Stomach (tissue), 9 donors: ENCODE results near the gene KDM2B. TPM values are rescaled to one million over a fixed set of nuclear protein-coding genes. Genes with fewer than 3 reads are reported as not detected.

ENCODE experiments used
- DNase-seq, 2 donors: peaks; one replicate each; pipeline versions ENCODE4 v3.0.0 to v3.0.0-alpha.2; 2013 to 2019
- H3K27ac ChIP-seq, 5 donors: fragments of 200-600 bp in 4 of 5; sonication (generic) in 4 of 5; one replicate each; pipeline ENCODE4 v1.5.1; 2013 to 2019; ENCODE audit warnings: mild to moderate bottlenecking in 1 of 5, moderate library complexity in 1 of 5
- H3K27me3 ChIP-seq, 3 donors: fragments of 200-600 bp; sonication (generic); one replicate each; pipeline ENCODE4 v1.5.1; 2017 to 2019; ENCODE audit warnings: mixed run types in 1 of 3
- H3K36me3 ChIP-seq, 4 donors: fragments of 200-600 bp; sonication (generic); 1 replicate in 3 of 4; 2 replicates in 1 of 4; pipeline ENCODE4 v1.5.1; 2016 to 2019
- H3K4me1 ChIP-seq, 4 donors: fragments of 200-600 bp; sonication (generic); one replicate each; pipeline ENCODE4 v1.5.1; 2016 to 2019
- H3K4me3 ChIP-seq, 4 donors: fragments of 200-600 bp; sonication (generic) in 3 of 4; one replicate each; pipeline ENCODE4 v1.5.1; 2016 to 2019; ENCODE audit warnings: mild to moderate bottlenecking in 1 of 4
- H3K9me3 ChIP-seq, 4 donors: fragments of 200-600 bp; sonication (generic); one replicate each; pipeline ENCODE4 v1.5.1; 2016 to 2019
- EP300 ChIP-seq: sonication (generic); formaldehyde crosslinking; IDR thresholded peaks from one replicate; pipeline ENCODE4 v1.6.1; 2017; ENCODE audit warnings: antibody characterized with exemption
- POLR2A ChIP-seq, 4 donors: fragments of 450-650 bp; IDR thresholded peaks; one replicate each; pipeline ENCODE4 v1.6.1; 2016; ENCODE audit warnings: antibody characterized with exemption in 4 of 4, control low read depth in 2 of 4, mild to moderate bottlenecking in 1 of 4, moderate library complexity in 1 of 4
- POLR2AphosphoS5 ChIP-seq, 3 donors: sonication (generic); formaldehyde crosslinking; IDR thresholded peaks; one replicate each; pipeline ENCODE4 v1.6.1; 2016; ENCODE audit warnings: antibody characterized with exemption in 3 of 3
- WGBS, 5 donors: extraction: QIAGEN DNeasy Blood & Tissue Kit in 3 of 5; methylation state at CpG; one replicate each; pipeline versions ENCODE4 v1.1.5 to v1.1.7; 2013 to 2018; 5-methylcytosine and 5-hydroxymethylcytosine counted together
- intact Hi-C: fragments of 100-400 bp; cut with DNase I; formaldehyde crosslinking; loops from one replicate; pipeline ENCODE4 v1.15.1; 2023; ENCODE audit warnings: low total_unique reads
- polyA plus RNA-seq, 3 donors: library from polyadenylated mRNA; stranded (reverse); fragments of 200-250 nt; gene quantifications; one replicate each; pipeline ENCODE4 v1.2.3, GENCODE V29; 2013
- total RNA-seq, 5 donors: library from RNA; depleted of rRNA; stranded (reverse); fragments of >200 nt; gene quantifications; one replicate each; pipeline versions ENCODE4 v1.1.0 to v1.2.3, GENCODE V29; 2014 to 2016
- TF ChIP-seq, protein P1 (sequence below), 7 experiments: fragments of 450-650 bp in 4 of 7; fragments of 200-600 bp in 3 of 7; sonication (generic) in 3 of 7; IDR thresholded peaks; one replicate each; pipeline ENCODE4 v1.5.1; 2016 to 2019; ENCODE audit warnings: antibody characterized with exemption in 7 of 7, control low read depth in 2 of 7, mild to moderate bottlenecking in 1 of 7
- donor health status: healthy with polysubstance abuse.
- donor health status: Bipolar disorder and iron deficiency.
- donor health status: healthy.

KDM2B gene
- total and polyA plus RNA-seq, 8 donors = 5.8 to 72.8 (median 11.7) TPM

DNA sequence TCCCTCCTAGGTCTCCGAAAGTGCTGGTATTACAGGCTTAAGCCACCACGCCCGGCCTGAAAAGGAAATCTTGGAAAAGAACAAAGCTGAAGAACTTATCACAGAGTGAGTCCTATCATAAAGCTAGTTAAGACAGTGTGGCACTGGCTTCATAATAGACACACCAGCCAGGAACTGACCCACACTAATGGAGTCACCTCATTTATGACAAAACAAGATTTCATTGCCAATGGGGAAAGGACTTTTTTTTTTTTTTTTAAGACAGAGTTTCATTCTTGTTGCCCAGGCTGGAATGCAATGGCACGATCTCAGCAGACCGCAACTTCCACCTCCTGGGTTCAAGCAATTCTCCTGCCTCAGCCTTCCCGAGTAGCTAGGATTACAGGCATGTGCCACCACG lies 15.7 kb downstream of the KDM2B start:
- intact Hi-C loops = no loop called here
- TF ChIP-seq EP300 = no peak
- TF ChIP-seq, protein P1, sequence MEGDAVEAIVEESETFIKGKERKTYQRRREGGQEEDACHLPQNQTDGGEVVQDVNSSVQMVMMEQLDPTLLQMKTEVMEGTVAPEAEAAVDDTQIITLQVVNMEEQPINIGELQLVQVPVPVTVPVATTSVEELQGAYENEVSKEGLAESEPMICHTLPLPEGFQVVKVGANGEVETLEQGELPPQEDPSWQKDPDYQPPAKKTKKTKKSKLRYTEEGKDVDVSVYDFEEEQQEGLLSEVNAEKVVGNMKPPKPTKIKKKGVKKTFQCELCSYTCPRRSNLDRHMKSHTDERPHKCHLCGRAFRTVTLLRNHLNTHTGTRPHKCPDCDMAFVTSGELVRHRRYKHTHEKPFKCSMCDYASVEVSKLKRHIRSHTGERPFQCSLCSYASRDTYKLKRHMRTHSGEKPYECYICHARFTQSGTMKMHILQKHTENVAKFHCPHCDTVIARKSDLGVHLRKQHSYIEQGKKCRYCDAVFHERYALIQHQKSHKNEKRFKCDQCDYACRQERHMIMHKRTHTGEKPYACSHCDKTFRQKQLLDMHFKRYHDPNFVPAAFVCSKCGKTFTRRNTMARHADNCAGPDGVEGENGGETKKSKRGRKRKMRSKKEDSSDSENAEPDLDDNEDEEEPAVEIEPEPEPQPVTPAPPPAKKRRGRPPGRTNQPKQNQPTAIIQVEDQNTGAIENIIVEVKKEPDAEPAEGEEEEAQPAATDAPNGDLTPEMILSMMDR (IDR thresholded peaks at IDR 0.05) = no peak
- no peak for TF ChIP-seq POLR2AphosphoS5 (IDR thresholded peaks at IDR 0.05)
- no peak for TF ChIP-seq POLR2A (IDR thresholded peaks at IDR 0.05)
- Histone ChIP-seq H3K27ac (no peak overlapping the region), H3K4me1 (peaks cover 0 to 16% (median 6%) of the 10 kb centered on the region in 4 donors), H3K36me3 (peaks cover 0 to 7% (median under 1%) of the 10 kb centered on the region in 4 donors), H3K27me3 (no peaks in the 10 kb centered on the region), H3K9me3 (no peaks in the 10 kb centered on the region), H3K4me3 (no peak overlapping the region)
- WGBS, 5 donors = 82 to 87% (median 85%) methylated on average over 7 of the region's 7 CpGs
- DNase-seq = no peak

GRCh38 chr12:121562488-121562887 lies 18.3 kb downstream of the KDM2B start:
- TF ChIP-seq POLR2AphosphoS5 (IDR thresholded peaks at IDR 0.05) (no peak), POLR2A (IDR thresholded peaks at IDR 0.05) (no peak), EP300 (no peak)
- TF ChIP-seq, protein P1 (IDR thresholded peaks at IDR 0.05) = no peak
- DNase-seq = no peak
- no peak overlapping the region for H3K27ac ChIP-seq
- peaks cover 0 to 7% (median 0%) of the 10 kb centered on the region in 4 donors for H3K36me3 ChIP-seq
- H3K4me3 ChIP-seq = no peak overlapping the region
- intact Hi-C loops = no loop called here
- peaks cover 0 to 4% (median 0%) of the 10 kb centered on the region in 4 donors for H3K4me1 ChIP-seq
- WGBS, 5 donors = 60 to 91% (median 80%) methylated on average over 1 of the region's 1 CpG
- H3K27me3 ChIP-seq = no peaks in the 10 kb centered on the region
- H3K9me3 ChIP-seq = no peaks in the 10 kb centered on the region

DNA sequence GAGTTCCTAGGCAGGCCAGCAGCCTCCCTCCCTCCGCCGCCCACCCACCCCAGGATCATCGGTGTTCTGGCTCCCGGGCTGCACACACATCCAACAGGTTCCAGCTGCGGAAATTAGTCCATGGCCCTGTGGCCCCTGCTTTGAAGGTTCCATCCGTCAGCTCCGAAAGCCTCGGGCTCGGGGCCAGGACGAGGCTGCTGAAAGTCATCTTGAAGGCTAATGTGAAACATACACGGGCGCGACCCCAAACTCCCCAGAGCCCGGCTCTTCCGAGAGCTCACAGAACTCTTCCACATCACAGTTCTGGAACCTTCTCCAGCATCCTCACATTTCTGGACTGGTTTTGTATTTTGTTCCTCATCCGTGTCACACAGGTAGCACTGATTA lies 19.8 kb downstream of the KDM2B start:
- peak in 1 of 2 donors; percentile 44 for DNase-seq
- no peaks in the 10 kb centered on the region for H3K9me3 ChIP-seq
- intact Hi-C loops = no loop called here
- no peak for TF ChIP-seq EP300
- TF ChIP-seq POLR2A (IDR thresholded peaks at IDR 0.05) = no peak
- no peak for TF ChIP-seq POLR2AphosphoS5 (IDR thresholded peaks at IDR 0.05)
- TF ChIP-seq, protein P1 (IDR thresholded peaks at IDR 0.05) = no peak
- peaks cover 0 to 7% (median 0%) of the 10 kb centered on the region in 4 donors for H3K36me3 ChIP-seq
- H3K4me1 ChIP-seq = peaks cover 0 to 4% (median 0%) of the 10 kb centered on the region in 4 donors
- WGBS, 5 donors = 81 to 91% (median 88%) methylated on average over 15 to 16 of the region's 16 CpGs
- no peak overlapping the region for H3K27ac ChIP-seq
- no peak overlapping the region for H3K4me3 ChIP-seq
- no peaks in the 10 kb centered on the region for H3K27me3 ChIP-seq

DNA sequence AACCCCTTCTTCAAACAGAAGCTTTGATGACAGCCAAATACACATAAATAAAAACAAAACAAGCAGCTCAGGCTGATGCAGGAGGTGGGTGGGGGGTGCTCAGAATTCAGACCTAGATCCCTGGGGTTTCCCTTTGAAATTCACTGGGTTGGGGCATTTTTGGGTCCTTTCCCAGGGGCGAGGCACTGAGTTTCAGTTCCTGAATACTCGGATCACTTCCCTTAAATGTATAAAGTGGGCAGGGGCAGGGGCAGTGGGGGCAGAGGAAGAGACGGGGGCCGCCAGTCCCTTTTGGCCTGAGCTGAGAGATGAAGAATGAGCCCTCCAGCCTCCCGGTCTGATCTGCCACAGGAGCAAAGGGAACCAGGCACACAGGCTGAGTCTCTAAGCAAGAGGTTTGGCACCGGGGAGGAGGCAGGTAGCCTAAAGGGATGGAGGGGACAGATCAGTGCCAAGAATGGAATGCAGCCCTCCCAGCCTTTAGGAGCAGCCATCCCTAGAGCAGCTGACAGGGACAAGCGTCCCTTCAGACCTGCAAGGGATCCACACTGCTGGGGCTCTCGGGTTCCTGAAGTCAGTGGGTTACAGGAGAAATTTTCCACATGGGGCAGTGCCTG lies 20.3 kb downstream of the KDM2B start:
- H3K4me1 ChIP-seq = peaks cover 0 to 4% (median 0%) of the 10 kb centered on the region in 4 donors
- WGBS, 5 donors = 76 to 83% (median 79%) methylated on average over 6 to 8 of the region's 8 CpGs
- H3K4me3 ChIP-seq = no peak overlapping the region
- intact Hi-C loops = no loop called here
- no peak for TF ChIP-seq POLR2AphosphoS5 (IDR thresholded peaks at IDR 0.05)
- TF ChIP-seq, protein P1 (IDR thresholded peaks at IDR 0.05) = no peak
- TF ChIP-seq EP300 = no peak
- no peak for TF ChIP-seq POLR2A (IDR thresholded peaks at IDR 0.05)
- H3K36me3 ChIP-seq = peaks cover 0 to 7% (median 0%) of the 10 kb centered on the region in 4 donors
- H3K27me3 ChIP-seq = no peaks in the 10 kb centered on the region
- H3K27ac ChIP-seq = no peak overlapping the region
- H3K9me3 ChIP-seq = no peaks in the 10 kb centered on the region
- no peak for DNase-seq
